ENCODE results near the gene PACRG.

GRCh38 chr6:163062790-163063189, 335.0 kb downstream of the PACRG start:
- no peak for TF ChIP-seq EP300 (IDR thresholded peaks at IDR 0.05)
- TF ChIP-seq, protein P1, sequence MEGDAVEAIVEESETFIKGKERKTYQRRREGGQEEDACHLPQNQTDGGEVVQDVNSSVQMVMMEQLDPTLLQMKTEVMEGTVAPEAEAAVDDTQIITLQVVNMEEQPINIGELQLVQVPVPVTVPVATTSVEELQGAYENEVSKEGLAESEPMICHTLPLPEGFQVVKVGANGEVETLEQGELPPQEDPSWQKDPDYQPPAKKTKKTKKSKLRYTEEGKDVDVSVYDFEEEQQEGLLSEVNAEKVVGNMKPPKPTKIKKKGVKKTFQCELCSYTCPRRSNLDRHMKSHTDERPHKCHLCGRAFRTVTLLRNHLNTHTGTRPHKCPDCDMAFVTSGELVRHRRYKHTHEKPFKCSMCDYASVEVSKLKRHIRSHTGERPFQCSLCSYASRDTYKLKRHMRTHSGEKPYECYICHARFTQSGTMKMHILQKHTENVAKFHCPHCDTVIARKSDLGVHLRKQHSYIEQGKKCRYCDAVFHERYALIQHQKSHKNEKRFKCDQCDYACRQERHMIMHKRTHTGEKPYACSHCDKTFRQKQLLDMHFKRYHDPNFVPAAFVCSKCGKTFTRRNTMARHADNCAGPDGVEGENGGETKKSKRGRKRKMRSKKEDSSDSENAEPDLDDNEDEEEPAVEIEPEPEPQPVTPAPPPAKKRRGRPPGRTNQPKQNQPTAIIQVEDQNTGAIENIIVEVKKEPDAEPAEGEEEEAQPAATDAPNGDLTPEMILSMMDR (IDR thresholded peaks at IDR 0.05) = no peak
- no peak for TF ChIP-seq POLR2A (IDR thresholded peaks at IDR 0.05)

All from ovary (tissue), 3 donors.